Measurements from ENCODE around the gene SH3TC1. TPM values are rescaled to one million over a fixed set of nuclear protein-coding genes. Genes with fewer than 3 reads are reported as not detected.

SH3TC1 gene
- total RNA-seq, 6 donors from 2014 or later = 34.1 to 193 (median 81.4) TPM

- peak within 1 kb of the TSS; percentile 20 to 53 (median 49) for H3K4me3 ChIP-seq
- H3K27me3 ChIP-seq = peaks cover 0 to 7% (median 0%) of the 10 kb centered on the region in 4 donors
- peaks cover 30 to 44% (median 38%) of the 10 kb centered on the region in 4 donors for H3K4me1 ChIP-seq
- no peaks in the 10 kb centered on the region for H3K36me3 ChIP-seq
- WGBS, 2 donors = 0 to 5% methylated on average over 3 to 85 of the region's 111 CpGs
- H3K27ac ChIP-seq = peak within 1 kb of the TSS in 3 of 4 donors; percentile 34 to 56 (median 51)
- TF ChIP-seq CTCF (IDR thresholded peaks at IDR 0.05) (peak in 3 of 6 experiments; percentile 4 to 42 (median 18)), POLR2AphosphoS5 (IDR thresholded peaks at IDR 0.05) (peak in 1 of 2 donors; percentile 58), POLR2A (IDR thresholded peaks at IDR 0.05) (peak in 2 of 4 donors; percentile 42 to 67), EP300 (IDR thresholded peaks at IDR 0.05) (no peak)
- ATAC-seq (ENCODE audit: low FRiP score in 2 of 2) (peak in 1 of 2 donors; percentile 83), DNase-seq (peak in 1 of 2 donors; percentile 92)
- H3K9me3 ChIP-seq = no peaks in the 10 kb centered on the region
These were observed 70.7 kb downstream of the SH3TC1 start, which contains the start of gene HTRA3 for GRCh38 chr4:8269535-8270417. TSS of gene HTRA3 (plus strand) at chr4:8269754. CDS start at chr4:8269969, 215 bp downstream.

- DNase-seq (no peak), ATAC-seq (ENCODE audit: low FRiP score in 2 of 2) (no peak)
- 50 to 78% methylated on average over 6 to 11 of the region's 11 CpGs for WGBS, 2 donors
- H3K4me1 ChIP-seq = peaks cover 33 to 49% (median 39%) of the 10 kb centered on the region in 4 donors
- H3K27me3 ChIP-seq = peaks cover 0 to 7% (median 0%) of the 10 kb centered on the region in 4 donors
- no peaks in the 10 kb centered on the region for H3K36me3 ChIP-seq
- TF ChIP-seq POLR2AphosphoS5 (IDR thresholded peaks at IDR 0.05) (no peak), EP300 (IDR thresholded peaks at IDR 0.05) (no peak), POLR2A (IDR thresholded peaks at IDR 0.05) (no peak), CTCF (IDR thresholded peaks at IDR 0.05) (no peak)
- no peaks in the 10 kb centered on the region for H3K9me3 ChIP-seq
- H3K4me3 ChIP-seq = peak overlapping the region; percentile 20 to 53 (median 49)
- H3K27ac ChIP-seq = peak overlapping the region in 2 of 4 donors; percentile 6 to 51
These were observed 71.3 kb downstream of the SH3TC1 start for GRCh38 chr4:8270418-8270771.

- TF ChIP-seq CTCF (IDR thresholded peaks at IDR 0.05) = no peak
- no peak for TF ChIP-seq EP300 (IDR thresholded peaks at IDR 0.05)
- TF ChIP-seq POLR2AphosphoS5 (IDR thresholded peaks at IDR 0.05) = no peak
- no peak for TF ChIP-seq POLR2A (IDR thresholded peaks at IDR 0.05)
- WGBS, 2 donors = 82 to 89% methylated on average over 26 to 27 of the region's 27 CpGs
- DNase-seq (no peak), ATAC-seq (ENCODE audit: low FRiP score in 2 of 2) (no peak)
- Histone ChIP-seq H3K36me3 (no peaks in the 10 kb centered on the region), H3K4me1 (peaks cover 34 to 52% (median 43%) of the 10 kb centered on the region in 4 donors), H3K27me3 (peaks cover 0 to 7% (median 0%) of the 10 kb centered on the region in 4 donors), H3K27ac (no peak overlapping the region), H3K9me3 (no peaks in the 10 kb centered on the region), H3K4me3 (peak overlapping the region in 3 of 4 donors; percentile 46 to 53 (median 52))
These were observed 72.1 kb downstream of the SH3TC1 start for GRCh38 chr4:8270912-8271815.

GRCh38 chr4:8271821-8272220, 72.7 kb downstream of the SH3TC1 start:
- Histone ChIP-seq H3K4me3 (peak overlapping the region in 1 of 4 donors; percentile 52), H3K9me3 (no peaks in the 10 kb centered on the region), H3K36me3 (no peaks in the 10 kb centered on the region), H3K27ac (no peak overlapping the region), H3K27me3 (peaks cover 0 to 7% (median 0%) of the 10 kb centered on the region in 4 donors), H3K4me1 (peaks cover 39 to 57% (median 47%) of the 10 kb centered on the region in 4 donors)
- no peak for DNase-seq
- TF ChIP-seq POLR2AphosphoS5 (IDR thresholded peaks at IDR 0.05) (no peak), CTCF (IDR thresholded peaks at IDR 0.05) (no peak), POLR2A (IDR thresholded peaks at IDR 0.05) (no peak), EP300 (IDR thresholded peaks at IDR 0.05) (no peak)
- ATAC-seq (ENCODE audit: low FRiP score in 2 of 2) = no peak
- WGBS, 2 donors = 91 to 95% methylated on average over 4 to 9 of the region's 10 CpGs
